ENCODE results near the gene RASAL3. TPM values are rescaled to one million over a fixed set of nuclear protein-coding genes. Genes with fewer than 3 reads are reported as not detected.

The RASAL3 gene
- total and polyA plus RNA-seq, 11 donors = 0.42 to 9.1 (median 0.99) TPM

GRCh38 chr19:15424692-15425272 is 39.6 kb downstream of the RASAL3 start:
- no peak overlapping the region for H3K4me3 ChIP-seq
- TF ChIP-seq CTCF (IDR thresholded peaks at IDR 0.05) (no peak), POLR2A (IDR thresholded peaks at IDR 0.05) (no peak)
- H3K27ac ChIP-seq = no peak overlapping the region
- peak in 3 of 5 donors; percentile 25 to 55 (median 29) for DNase-seq
- peaks cover 3 to 35% (median 15%) of the 10 kb centered on the region in 12 donors for H3K4me1 ChIP-seq
- no peaks in the 10 kb centered on the region for H3K27me3 ChIP-seq
- ATAC-seq = no peak
- H3K9me3 ChIP-seq = no peaks in the 10 kb centered on the region
- intact Hi-C loops (cut with DNase I) = loop anchor here in 2 of 10 donors (10.0 kb wide), 1 partner anchor 130 kb away; no protein-coding TSS in a partner anchor
- H3K36me3 ChIP-seq = peaks cover 0 to 75% (median 56%) of the 10 kb centered on the region in 9 donors
- 95 to 98% (median 97%) methylated on average over 8 to 38 of the region's 38 CpGs for WGBS, 4 donors

DNA sequence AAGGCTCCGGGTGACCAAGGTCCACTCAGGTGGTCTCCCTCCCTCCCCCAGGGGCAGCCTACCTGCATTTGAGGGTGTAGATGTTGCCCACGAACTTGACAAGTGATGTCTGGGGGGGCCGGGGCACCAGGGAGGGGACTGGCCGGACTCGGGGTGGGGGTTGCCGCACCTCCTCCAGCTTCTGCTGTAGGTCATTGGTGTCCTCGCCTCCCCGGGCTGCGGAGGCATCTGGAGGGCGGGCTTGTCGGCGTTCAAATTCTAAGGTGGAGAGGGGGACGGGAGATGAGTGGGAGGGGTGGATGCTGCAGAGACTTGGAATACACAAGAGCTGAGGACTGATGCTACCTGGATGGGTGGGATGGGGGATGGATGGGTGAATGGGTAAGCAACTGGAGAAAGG is 40.2 kb downstream of the RASAL3 start:
- no peaks in the 10 kb centered on the region for H3K9me3 ChIP-seq
- intact Hi-C loops (cut with DNase I) = loop anchor here in 2 of 10 donors (10.0 kb wide), 1 partner anchor 131 kb away; no protein-coding TSS in a partner anchor
- peaks cover 0 to 68% (median 56%) of the 10 kb centered on the region in 9 donors for H3K36me3 ChIP-seq
- WGBS, 4 donors = 90 to 98% (median 97%) methylated on average over 12 to 13 of the region's 13 CpGs
- no peaks in the 10 kb centered on the region for H3K27me3 ChIP-seq
- no peak overlapping the region for H3K27ac ChIP-seq
- H3K4me3 ChIP-seq = no peak overlapping the region
- TF ChIP-seq POLR2A (IDR thresholded peaks at IDR 0.05) (no peak), CTCF (IDR thresholded peaks at IDR 0.05) (no peak)
- ATAC-seq (no peak), DNase-seq (peak in 2 of 5 donors; percentile 10 to 25)
- H3K4me1 ChIP-seq = peaks cover 3 to 34% (median 15%) of the 10 kb centered on the region in 12 donors

DNA sequence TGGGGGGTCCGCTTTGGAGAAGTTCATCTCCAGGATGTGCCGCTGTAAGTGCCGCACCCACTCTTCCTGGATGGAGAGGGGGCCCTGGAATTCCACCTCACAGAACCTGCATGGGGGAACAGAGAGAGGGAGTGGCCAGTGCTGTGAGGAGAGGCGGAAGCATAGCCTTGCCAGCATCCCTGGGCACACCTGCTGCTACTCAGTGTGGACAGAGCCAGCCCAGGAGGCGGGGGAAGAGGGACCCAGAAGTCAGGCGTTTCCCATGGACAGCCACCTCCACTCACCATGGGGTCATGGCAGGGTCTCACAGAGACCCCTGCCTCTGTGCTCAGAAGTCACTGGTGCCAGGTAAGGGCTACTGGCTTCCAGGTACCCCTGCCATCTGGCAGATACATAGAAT is 41.2 kb downstream of the RASAL3 start:
- DNase-seq (peak in 2 of 5 donors; percentile 23 to 24), ATAC-seq (no peak)
- Histone ChIP-seq H3K4me1 (peaks cover 0 to 26% (median 12%) of the 10 kb centered on the region in 12 donors), H3K9me3 (no peaks in the 10 kb centered on the region), H3K27me3 (no peaks in the 10 kb centered on the region), H3K4me3 (no peak overlapping the region), H3K36me3 (peaks cover 0 to 60% (median 56%) of the 10 kb centered on the region in 9 donors), H3K27ac (no peak overlapping the region)
- TF ChIP-seq POLR2A (IDR thresholded peaks at IDR 0.05) (no peak), CTCF (IDR thresholded peaks at IDR 0.05) (no peak)
- intact Hi-C loops (cut with DNase I) = loop anchor here in 2 of 10 donors (10.0 kb wide), 1 partner anchor 132 kb away; no protein-coding TSS in a partner anchor
- WGBS, 4 donors = 97 to 100% (median 99%) methylated on average over 6 of the region's 6 CpGs

DNA sequence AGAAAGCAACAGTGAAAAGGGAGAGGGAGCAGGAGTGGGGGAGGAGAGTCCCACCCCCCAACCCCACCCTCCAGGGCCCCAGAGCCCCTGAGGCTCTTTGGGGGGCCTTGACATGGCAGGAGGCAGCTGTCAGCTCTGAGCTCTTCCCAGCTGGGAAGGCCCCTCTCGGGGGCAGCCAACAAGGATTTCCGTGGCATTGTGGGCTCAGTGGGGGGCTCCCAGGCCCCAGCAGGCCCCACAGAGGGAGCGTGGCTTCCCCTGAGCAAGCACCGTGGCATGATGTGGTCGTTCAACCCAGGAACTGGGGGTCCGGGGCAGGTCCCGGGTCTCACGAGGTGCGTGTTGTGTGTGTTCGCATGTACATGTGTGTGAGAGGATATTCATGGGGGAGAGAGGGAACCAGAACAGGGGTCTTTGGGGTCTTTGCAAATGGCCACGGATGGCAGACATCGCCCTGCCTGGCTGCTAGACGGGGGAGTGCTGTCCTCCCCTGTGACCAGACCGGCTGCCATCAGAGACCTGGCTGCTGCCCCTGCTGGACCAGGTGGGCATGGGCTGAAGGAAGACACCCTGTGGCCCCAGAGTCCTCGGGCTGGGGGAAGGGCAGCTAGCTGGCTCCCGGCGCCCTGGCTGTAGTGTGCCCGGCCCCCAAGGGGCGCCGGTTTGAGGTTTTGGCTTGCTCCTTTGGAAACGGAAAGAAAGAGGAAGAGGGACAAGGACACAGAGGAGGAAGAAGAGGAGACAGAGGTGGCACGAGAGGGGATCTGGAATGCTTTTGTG is 41.9 kb downstream of the RASAL3 start:
- Histone ChIP-seq H3K36me3 (peaks cover 0 to 53% (median 50%) of the 10 kb centered on the region in 9 donors), H3K27me3 (no peaks in the 10 kb centered on the region), H3K4me3 (no peak overlapping the region), H3K27ac (peak overlapping the region in 8 of 12 donors; percentile 20 to 64 (median 52)), H3K4me1 (peaks cover 0 to 33% (median 17%) of the 10 kb centered on the region in 12 donors), H3K9me3 (no peaks in the 10 kb centered on the region)
- 86 to 93% (median 88%) methylated on average over 15 to 22 of the region's 22 CpGs for WGBS, 4 donors
- intact Hi-C loops (cut with DNase I) = loop anchor here in 2 of 10 donors (10.0 kb wide), 1 partner anchor 132 kb away; no protein-coding TSS in a partner anchor
- peak in 3 of 5 donors; percentile 16 to 60 (median 20) for DNase-seq
- no peak for ATAC-seq
- TF ChIP-seq CTCF (IDR thresholded peaks at IDR 0.05) (no peak), POLR2A (IDR thresholded peaks at IDR 0.05) (no peak)

Data from heart left ventricle (tissue), 16 donors.